GM12878 (cell line): ENCODE results near the gene ERV3-1. TPM values are rescaled to one million over a fixed set of nuclear protein-coding genes. Genes with fewer than 3 reads are reported as not detected.

Source experiments
- ATAC-seq: fragments of 200-7000 bp; cut with Tn5 transposase; 3 replicates; pipeline ENCODE4 v1.9.1; 2020; ENCODE audit warnings: mild to moderate bottlenecking, moderate library complexity
- BruUV-seq: library from RNA; stranded (reverse); fragments of 400-500 nt; replicated peaks from 2 replicates; lab custom pipeline; 2021; lab: Mats Ljungman, UMichigan
- CTCF ChIA-PET: fragments of 300-600 bp; sonication (Branson Sonifier 250); formaldehyde crosslinking; extraction: SDS; loops from one replicate; lab custom pipeline; 2021; ENCODE audit warnings: inconsistent platforms; lab: Yijun Ruan, JAX
- POLR2A ChIA-PET: fragments of 350-600 bp; formaldehyde crosslinking; extraction: SDS; loops from one replicate; lab custom pipeline; 2021; ENCODE audit warnings: inconsistent platforms; lab: Charles Lee
- RAD21 ChIA-PET: fragments of 300-600 bp; sonication (Branson Sonifier 250); formaldehyde crosslinking; loops from one replicate; lab custom pipeline; 2023; ENCODE audit warnings: antibody characterized with exemption; ENCODE audit not compliant: unreplicated experiment; lab: Charles Lee
- SMC1A ChIA-PET: fragments of 300-600 bp; sonication (Branson Sonifier 250); formaldehyde crosslinking; loops from one replicate; lab custom pipeline; 2023; ENCODE audit not compliant: unreplicated experiment, uncharacterized antibody; lab: Charles Lee
- DNase-seq: peaks from one replicate; pipeline ENCODE4 v3.0.0-alpha.2; 2011; ENCODE audit warnings: low read depth, low spot score
- FAIRE-seq: peaks from 3 replicates; lab custom pipeline; 2011; peaks lifted over from hg19 to GRCh38; lab: Jason Lieb, UNC
- H2AFZ ChIP-seq: 2 replicates; pipeline ENCODE4 v1.6.0; 2011; ENCODE audit warnings: low read depth, low read length, control low read depth; ENCODE audit not compliant: control insufficient read depth
- H3K27ac ChIP-seq: 2 replicates; pipeline ENCODE4 v1.5.1; 2011; ENCODE audit warnings: control low read depth; ENCODE audit not compliant: control insufficient read depth, insufficient read depth
- H3K27me3 ChIP-seq, 2 experiments: replicated peaks in 1 of 2; 2 replicates each; pipeline versions ENCODE4 v1.6.0 to v1.6.1; 2011; ENCODE audit warnings: low read length in 1 of 2; ENCODE audit not compliant: control insufficient read depth in 2 of 2, insufficient read depth in 2 of 2
- H3K36me3 ChIP-seq, 2 experiments: 2 replicates each; pipeline ENCODE4 v1.5.1; 2011; ENCODE audit warnings: low read length in 1 of 2; ENCODE audit not compliant: control insufficient read depth in 2 of 2, insufficient read depth in 2 of 2
- H3K4me1 ChIP-seq: 2 replicates; pipeline ENCODE4 v1.6.1; 2011; ENCODE audit warnings: mild to moderate bottlenecking, low read length, moderate library complexity, mixed read lengths; ENCODE audit not compliant: control insufficient read depth, insufficient read depth
- H3K4me2 ChIP-seq: 2 replicates; pipeline ENCODE4 v1.6.0; 2011; ENCODE audit warnings: control low read depth; ENCODE audit not compliant: control insufficient read depth, insufficient read depth
- H3K4me3 ChIP-seq: fragments of 200-600 bp; sonication (generic); 2 replicates; pipeline ENCODE4 v1.5.1; 2016
- H3K79me2 ChIP-seq: 2 replicates; pipeline ENCODE4 v1.6.0; 2011; ENCODE audit warnings: low read length; ENCODE audit not compliant: control insufficient read depth, insufficient read depth
- H3K9ac ChIP-seq: 2 replicates; pipeline ENCODE4 v1.8.0; 2011; ENCODE audit warnings: low read length, control low read depth, mixed read lengths; ENCODE audit not compliant: control insufficient read depth, insufficient read depth
- H3K9me3 ChIP-seq: replicated peaks from 3 replicates; pipeline ENCODE4 v1.5.1; 2011; ENCODE audit warnings: mild to moderate bottlenecking, low read length; ENCODE audit not compliant: control insufficient read depth, insufficient read depth
- H4K20me1 ChIP-seq: 2 replicates; pipeline ENCODE4 v1.6.0; 2011; ENCODE audit not compliant: control insufficient read depth, insufficient read depth
- BCLAF1 ChIP-seq: fragments of 450-650 bp; IDR thresholded peaks from 2 replicates; pipeline ENCODE4 v1.6.1; 2017; ENCODE audit warnings: antibody characterized with exemption, mild to moderate bottlenecking, moderate library complexity
- CTCF ChIP-seq, 3 experiments: IDR thresholded peaks in 2 of 3; conservative IDR thresholded peaks in 1 of 3; 2 replicates each; pipeline ENCODE4 v1.5.1; 2011; ENCODE audit warnings: low read depth in 3 of 3, low read length in 3 of 3, mild to moderate bottlenecking in 3 of 3, control low read depth in 2 of 3, moderate library complexity in 2 of 3, inconsistent platforms in 1 of 3, mixed read lengths in 1 of 3; ENCODE audit not compliant: control insufficient read depth in 2 of 3, insufficient read depth in 1 of 3; ENCODE audit errors: extremely low read depth in 1 of 3
- EZH2 ChIP-seq: IDR thresholded peaks from 2 replicates; pipeline ENCODE4 v1.6.1; 2012; ENCODE audit warnings: low read depth, mild to moderate bottlenecking, control low read depth, inconsistent platforms, low read length, borderline replicate concordance; ENCODE audit not compliant: control insufficient read depth
- GATAD2B ChIP-seq: fragments of 450-650 bp; conservative IDR thresholded peaks from 2 replicates; pipeline ENCODE4 v1.6.1; 2017; ENCODE audit warnings: low read depth, mild to moderate bottlenecking, moderate library complexity
- KDM1A ChIP-seq: fragments of 200-600 bp; sonication (generic); IDR thresholded peaks from 2 replicates; pipeline ENCODE4 v1.6.1; 2016; ENCODE audit warnings: borderline replicate concordance
- KLF5 ChIP-seq: fragments of 450-650 bp; IDR thresholded peaks from 2 replicates; pipeline ENCODE4 v1.6.1; 2014; ENCODE audit warnings: mild to moderate bottlenecking; ENCODE audit not compliant: partially characterized antibody
- RAD21 ChIP-seq: IDR thresholded peaks from 2 replicates; pipeline ENCODE4 v1.6.1; 2011; ENCODE audit warnings: mild to moderate bottlenecking, low read depth, low read length, moderate library complexity; ENCODE audit not compliant: insufficient read depth
- RBBP5 ChIP-seq: fragments of 200-600 bp; sonication (generic); conservative IDR thresholded peaks from 2 replicates; pipeline ENCODE4 v1.6.1; 2016
- SRF ChIP-seq, 2 experiments: IDR thresholded peaks; 2 replicates each; pipeline ENCODE4 v1.6.1; 2011; ENCODE audit warnings: low read depth in 2 of 2, low read length in 2 of 2, mild to moderate bottlenecking in 1 of 2, moderate library complexity in 1 of 2
- ZBTB11 ChIP-seq: fragments of 450-650 bp; formaldehyde crosslinking; IDR thresholded peaks from 2 replicates; pipeline ENCODE4 v1.5.0; 2022; ENCODE audit warnings: mild to moderate bottlenecking, missing genetic modification characterization
- ZNF622 ChIP-seq: fragments of 450-650 bp; IDR thresholded peaks from 2 replicates; pipeline ENCODE4 v1.6.1; 2017; ENCODE audit warnings: mild to moderate bottlenecking, inconsistent platforms
- WGBS: methylation state at CpG from one replicate; pipeline ENCODE4 v1.1.6; 2016; ENCODE audit warnings: low lambda C conversion rate; ENCODE audit not compliant: insufficient replicate concordance, insufficient coverage; ENCODE audit errors: missing lambda C conversion rate; 5-methylcytosine and 5-hydroxymethylcytosine counted together
- in situ Hi-C: fragments of 300-500 bp; cut with MboI; formaldehyde crosslinking; loops from 9 replicates; pipeline ENCODE4 v1.14.3; 2018; ENCODE audit warnings: mixed read lengths
- intact Hi-C: fragments of 100-400 bp; cut with micrococcal nuclease; formaldehyde crosslinking; loops from one replicate; pipeline ENCODE4 v1.14.2; 2022; ENCODE audit not compliant: unreplicated experiment
- polyA plus RNA-seq, 11 experiments: library from polyadenylated mRNA; depleted of rRNA in 4 of 11; unstranded in 6 of 11; stranded (reverse) in 5 of 11; fragments of >200 nt; fragmentation: Nextera tagmentation in 4 of 11; fragmentation: Illumina TruSeq in 1 of 11; extraction: Ambion mirVana in 4 of 11; extraction: Trizol in 1 of 11; gene quantifications; 1 replicate in 1 of 11; 2 replicates in 10 of 11; pipeline versions ENCODE4 v1.2.1 to v1.2.3, GENCODE V29; 2011 to 2016; ENCODE audit warnings: inconsistent platforms in 2 of 11, missing spikeins in 2 of 11, low read depth in 1 of 11
- total RNA-seq, 4 experiments: library from RNA; depleted of rRNA in 3 of 4; stranded (reverse); fragments of >200 nt in 3 of 4; fragmentation: Illumina TruSeq in 1 of 4; extraction: Trizol in 1 of 4; gene quantifications; 2 replicates each; pipeline versions ENCODE4 v1.2.1 to v1.2.3, GENCODE V29; 2013 to 2021

Gene ERV3-1
- total and polyA plus RNA-seq, 10 of the 15 experiments (the other 5 are each of a cell fraction or from before 2014, with no cell fraction given) = 9.4 to 23.4 (median 15.1) TPM

GRCh38 chr7:64990936-64991335 lies 15.6 kb downstream of the ERV3-1 start, which contains the start of gene ZNF117 (continued):
- TF ChIP-seq KLF5 = no peak

- no peaks in the 10 kb centered on the region for H3K4me1 ChIP-seq
- CTCF ChIA-PET = interaction anchor here (0.7 kb wide), 1 partner anchor 317 kb away, joined by 4 read pairs; no protein-coding TSS in a partner anchor
- RAD21 ChIA-PET = no interaction called here
- no peaks in the 10 kb centered on the region for H3K79me2 ChIP-seq
- no peaks in the 10 kb centered on the region for H3K27me3 ChIP-seq
- FAIRE-seq = no peak
- 88% methylated on average over 7 of the region's 7 CpGs for WGBS
- H2AFZ ChIP-seq = no peak overlapping the region
- no peak for ATAC-seq
- no peaks in the 10 kb centered on the region for H3K36me3 ChIP-seq
- peaks cover 4% of the 10 kb centered on the region; the same call in 2 of the 3 replicates for H3K9me3 ChIP-seq
- BruUV-seq = no TSS peak
- H3K4me3 ChIP-seq = no peak overlapping the region
- in situ Hi-C loops (no loop called here), intact Hi-C loops (no loop called here)
- no peak for DNase-seq
- POLR2A ChIA-PET = no interaction called here
- SMC1A ChIA-PET = no interaction called here
- H3K4me2 ChIP-seq = no peak overlapping the region
- no peak for TF ChIP-seq CTCF (IDR thresholded peaks at IDR 0.05 in 2 of 3, conservative IDR thresholded peaks at IDR 0.05 in 1 of 3; ENCODE audit: control insufficient read depth in 2 of 3, extremely low read depth in 1 of 3, insufficient read depth in 1 of 3, low read depth in 3 of 3, low read length in 3 of 3)
- no peak for TF ChIP-seq RBBP5
- no peak for TF ChIP-seq ZBTB11 (CRISPR knock-in tag)
- TF ChIP-seq SRF (IDR thresholded peaks at IDR 0.05; ENCODE audit: low read depth in 2 of 2, low read length in 2 of 2) = no peak
- no peak for TF ChIP-seq EZH2
- no peak for TF ChIP-seq RAD21
- no peak for TF ChIP-seq BCLAF1
- no peak for TF ChIP-seq KDM1A
- no peak for TF ChIP-seq ZNF622
- no peak for TF ChIP-seq GATAD2B
- no peaks in the 10 kb centered on the region for H4K20me1 ChIP-seq
- H3K27ac ChIP-seq = no peak overlapping the region
- H3K9ac ChIP-seq = no peak overlapping the region
Measured at GRCh38 chr7:64990216-64990615, 16.3 kb downstream of the ERV3-1 start.
